GM18511 (cell line): Measurements from ENCODE around the gene MGLL.

Experiments
- ATAC-seq: cut with Tn5 transposase; IDR thresholded peaks from one replicate; pipeline ENCODE4 v1.9.1; 2021; ENCODE audit warnings: mild to moderate bottlenecking, moderate library complexity; ENCODE audit not compliant: unreplicated experiment

MGLL gene

GRCh38 chr3:127760791-127761440, 61.4 kb downstream of the MGLL start:
- no peak for ATAC-seq

GRCh38 chr3:127760361-127760760, 62.0 kb downstream of the MGLL start:
- no peak for ATAC-seq

GRCh38 chr3:127759826-127760225, 62.5 kb downstream of the MGLL start:
- no peak for ATAC-seq

- no peak for ATAC-seq
These were observed 64.3 kb downstream of the MGLL start for GRCh38 chr3:127758013-127758412.

- ATAC-seq: no peak
These were observed 67.0 kb downstream of the MGLL start for GRCh38 chr3:127755305-127755681.

GRCh38 chr3:127754411-127755304, 67.7 kb downstream of the MGLL start:
- peak; percentile 20 for ATAC-seq

GRCh38 chr3:127753898-127754410, 68.4 kb downstream of the MGLL start:
- peak; percentile 28 for ATAC-seq

GRCh38 chr3:127753338-127753737, 69.0 kb downstream of the MGLL start:
- ATAC-seq: no peak

GRCh38 chr3:127751782-127752181, 70.5 kb downstream of the MGLL start:
- ATAC-seq: no peak

GRCh38 chr3:127751163-127751621, 71.1 kb downstream of the MGLL start:
- no peak for ATAC-seq

- ATAC-seq: peak; percentile 54
These were observed 71.9 kb downstream of the MGLL start for GRCh38 chr3:127750226-127751031.

- ATAC-seq: no peak
These were observed 72.5 kb downstream of the MGLL start for GRCh38 chr3:127749787-127750225.

GRCh38 chr3:127749361-127749760, 73.0 kb downstream of the MGLL start:
- no peak for ATAC-seq

- ATAC-seq: no peak
These were observed 73.5 kb downstream of the MGLL start for GRCh38 chr3:127748754-127749327.

GRCh38 chr3:127747751-127748521, 74.4 kb downstream of the MGLL start:
- no peak for ATAC-seq

GRCh38 chr3:127747066-127747465, 75.2 kb downstream of the MGLL start:
- no peak for ATAC-seq

- no peak for ATAC-seq
These were observed 75.8 kb downstream of the MGLL start for GRCh38 chr3:127746400-127747057.

GRCh38 chr3:127745656-127746399, 76.5 kb downstream of the MGLL start:
- ATAC-seq: no peak

GRCh38 chr3:127744875-127745274, 77.4 kb downstream of the MGLL start:
- ATAC-seq: no peak
